Stimulated activated CD4-positive, alpha-beta T cell treated with anti-CD3 and anti-CD28 coated beads, Interleukin-1b, Interleukin-23, amount 100 ng/mL, for 4 hours (primary cell): ENCODE measurements around the gene PRM3.

Source experiments
- DNase-seq, 2 donors: peaks; one replicate each; pipeline ENCODE4 v3.0.0-alpha.2; 2020; ENCODE audit warnings: low read depth in 2 of 2

Gene PRM3

GRCh38 chr16:11245988-11246387 lies 27.4 kb downstream of the PRM3 start:
- DNase-seq, result no peak

- DNase-seq, result no peak
Observed at GRCh38 chr16:11245222-11245737, 28.1 kb downstream of the PRM3 start.

- DNase-seq, result no peak
Observed at GRCh38 chr16:11242658-11243057, 30.8 kb downstream of the PRM3 start.

GRCh38 chr16:11241480-11242204 lies 31.8 kb downstream of the PRM3 start:
- no peak for DNase-seq

- no peak for DNase-seq
Observed at GRCh38 chr16:11240636-11241473, 32.6 kb downstream of the PRM3 start.

- no peak for DNase-seq
Observed at GRCh38 chr16:11239644-11240632, 33.5 kb downstream of the PRM3 start.

GRCh38 chr16:11238272-11239202 lies 34.9 kb downstream of the PRM3 start:
- no peak for DNase-seq

GRCh38 chr16:11236461-11237254 lies 36.8 kb downstream of the PRM3 start:
- no peak for DNase-seq

- DNase-seq, result no peak
Observed at GRCh38 chr16:11235703-11235991, 37.8 kb downstream of the PRM3 start.

- no peak for DNase-seq
Observed at GRCh38 chr16:11234884-11235702, 38.3 kb downstream of the PRM3 start.

GRCh38 chr16:11233727-11234376 lies 39.6 kb downstream of the PRM3 start:
- DNase-seq, result peak in 1 of 2 donors; percentile 65

- DNase-seq, result peak; percentile 78 to 82
Observed at GRCh38 chr16:11232852-11233726, 40.3 kb downstream of the PRM3 start.

GRCh38 chr16:11232302-11232851 lies 41.1 kb downstream of the PRM3 start:
- no peak for DNase-seq

GRCh38 chr16:11231367-11231970 lies 42.0 kb downstream of the PRM3 start:
- DNase-seq, result no peak

GRCh38 chr16:11229906-11230305 lies 43.5 kb downstream of the PRM3 start:
- DNase-seq, result no peak

GRCh38 chr16:11229432-11229831 lies 44.0 kb downstream of the PRM3 start:
- no peak for DNase-seq
